ENCODE data around the gene FKBP8.
"Not testable (repeated sequence)": the region's sequence is repeated elsewhere in the genome, so short reads cannot be mapped to it uniquely, and the experiment has no call there.

Gene FKBP8

DNA sequence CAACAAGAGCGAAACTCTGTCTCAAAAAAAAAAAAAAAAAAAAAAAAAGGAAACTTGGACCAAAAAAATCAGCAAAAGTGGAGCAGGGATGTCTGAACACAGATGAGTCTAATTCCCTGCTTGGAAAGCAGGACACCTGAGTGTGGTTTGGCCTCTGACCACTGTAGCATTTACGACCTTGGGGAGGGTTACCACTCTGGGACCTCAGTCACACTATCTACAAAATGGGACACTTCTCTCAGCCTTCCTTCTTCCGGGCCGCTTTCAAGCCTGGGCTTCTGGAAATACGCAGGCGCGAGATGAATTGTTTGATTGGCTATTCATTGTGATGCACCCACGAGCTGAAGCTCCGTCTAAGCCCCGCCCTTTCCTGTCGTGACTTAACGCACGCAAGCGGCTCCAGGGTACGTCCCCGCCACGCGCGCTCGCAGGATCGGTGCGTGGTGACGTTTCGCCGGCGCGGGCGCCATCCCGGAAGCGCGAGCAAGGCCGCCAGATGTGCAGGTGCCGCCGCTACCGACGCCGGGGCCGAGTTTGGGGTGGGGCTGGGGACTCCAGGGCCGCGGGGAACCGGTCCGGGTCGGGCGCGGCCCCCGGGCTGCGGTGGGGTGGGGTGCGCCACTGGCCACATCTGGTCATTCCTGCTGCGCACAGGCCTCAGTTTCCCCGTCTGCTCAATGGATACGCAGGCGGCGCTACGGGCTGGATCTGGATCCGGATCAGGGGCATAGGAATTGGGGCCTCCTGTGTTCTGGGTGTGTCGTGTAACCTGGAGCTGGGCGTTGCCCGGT, 14.2 kb upstream of the FKBP8 start, which contains the start of gene KXD1:
KXD1 (plus strand) TSS at position 460 of the 791 bp plus-strand sequence. CDS start 4,187 bp downstream, outside the sequence.
- Histone ChIP-seq H3K4me1 (ENCODE audit: control insufficient read depth, insufficient read depth, low read length) (no peaks in the 10 kb centered on the region), H3K9me3 (ENCODE audit: control insufficient read depth, insufficient read depth, low read depth, low read length) (no peaks in the 10 kb centered on the region), H3K27me3 (ENCODE audit: control insufficient read depth, insufficient read depth, low read length) (no peaks in the 10 kb centered on the region), H3K27ac (ENCODE audit: low read depth, low read length) (peak within 1 kb of the TSS; percentile 36; the same call in 1 of the 2 replicates), H3K4me3 (ENCODE audit: low read depth, low read length) (peak within 1 kb of the TSS; percentile 75), H3K36me3 (ENCODE audit: control insufficient read depth, insufficient read depth, low read length) (peaks cover 13% of the 10 kb centered on the region), H3K9ac (ENCODE audit: low read length) (peak within 1 kb of the TSS; percentile 78)

DNA sequence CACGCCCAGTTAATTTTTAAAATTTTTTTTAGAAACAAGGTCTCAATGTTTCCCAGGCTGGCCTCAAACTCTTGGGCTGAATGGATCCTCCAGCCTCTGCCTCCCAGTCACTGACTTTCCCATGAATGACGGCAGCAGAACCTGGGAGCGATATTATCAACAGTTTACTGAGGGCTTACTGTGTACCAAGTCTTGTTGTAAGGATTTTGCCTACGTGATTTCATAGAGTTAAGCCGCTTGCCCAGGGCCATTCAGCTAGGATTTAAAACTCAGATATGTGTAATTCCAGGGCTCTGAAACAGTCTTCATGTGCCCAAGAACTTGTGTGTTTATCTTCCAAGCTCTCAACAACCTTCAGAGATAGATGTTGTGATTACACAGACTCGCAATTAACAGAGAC, 8.3 kb upstream of the FKBP8 start:
- no peaks in the 10 kb centered on the region for H3K9me3 ChIP-seq (ENCODE audit: control insufficient read depth, insufficient read depth, low read depth, low read length)
- H3K4me1 ChIP-seq (ENCODE audit: control insufficient read depth, insufficient read depth, low read length) = no peaks in the 10 kb centered on the region
- no peak overlapping the region for H3K4me3 ChIP-seq (ENCODE audit: low read depth, low read length)
- no peaks in the 10 kb centered on the region for H3K27me3 ChIP-seq (ENCODE audit: control insufficient read depth, insufficient read depth, low read length)
- H3K36me3 ChIP-seq (ENCODE audit: control insufficient read depth, insufficient read depth, low read length) = no peaks in the 10 kb centered on the region
- no peak overlapping the region for H3K9ac ChIP-seq (ENCODE audit: low read length)
- H3K27ac ChIP-seq (ENCODE audit: low read depth, low read length) = no peak overlapping the region

- Histone ChIP-seq H3K4me3 (ENCODE audit: low read depth, low read length) (peak overlapping the region; percentile 76), H3K27me3 (ENCODE audit: control insufficient read depth, insufficient read depth, low read length) (no peaks in the 10 kb centered on the region), H3K27ac (ENCODE audit: low read depth, low read length) (no peak overlapping the region), H3K9ac (ENCODE audit: low read length) (no peak overlapping the region), H3K4me1 (ENCODE audit: control insufficient read depth, insufficient read depth, low read length) (peaks cover 6% of the 10 kb centered on the region), H3K9me3 (ENCODE audit: control insufficient read depth, insufficient read depth, low read depth, low read length) (no peaks in the 10 kb centered on the region), H3K36me3 (ENCODE audit: control insufficient read depth, insufficient read depth, low read length) (peaks cover 31% of the 10 kb centered on the region)
Observed at GRCh38 chr19:18543814-18544475, 572 bp upstream of the FKBP8 start.

DNA sequence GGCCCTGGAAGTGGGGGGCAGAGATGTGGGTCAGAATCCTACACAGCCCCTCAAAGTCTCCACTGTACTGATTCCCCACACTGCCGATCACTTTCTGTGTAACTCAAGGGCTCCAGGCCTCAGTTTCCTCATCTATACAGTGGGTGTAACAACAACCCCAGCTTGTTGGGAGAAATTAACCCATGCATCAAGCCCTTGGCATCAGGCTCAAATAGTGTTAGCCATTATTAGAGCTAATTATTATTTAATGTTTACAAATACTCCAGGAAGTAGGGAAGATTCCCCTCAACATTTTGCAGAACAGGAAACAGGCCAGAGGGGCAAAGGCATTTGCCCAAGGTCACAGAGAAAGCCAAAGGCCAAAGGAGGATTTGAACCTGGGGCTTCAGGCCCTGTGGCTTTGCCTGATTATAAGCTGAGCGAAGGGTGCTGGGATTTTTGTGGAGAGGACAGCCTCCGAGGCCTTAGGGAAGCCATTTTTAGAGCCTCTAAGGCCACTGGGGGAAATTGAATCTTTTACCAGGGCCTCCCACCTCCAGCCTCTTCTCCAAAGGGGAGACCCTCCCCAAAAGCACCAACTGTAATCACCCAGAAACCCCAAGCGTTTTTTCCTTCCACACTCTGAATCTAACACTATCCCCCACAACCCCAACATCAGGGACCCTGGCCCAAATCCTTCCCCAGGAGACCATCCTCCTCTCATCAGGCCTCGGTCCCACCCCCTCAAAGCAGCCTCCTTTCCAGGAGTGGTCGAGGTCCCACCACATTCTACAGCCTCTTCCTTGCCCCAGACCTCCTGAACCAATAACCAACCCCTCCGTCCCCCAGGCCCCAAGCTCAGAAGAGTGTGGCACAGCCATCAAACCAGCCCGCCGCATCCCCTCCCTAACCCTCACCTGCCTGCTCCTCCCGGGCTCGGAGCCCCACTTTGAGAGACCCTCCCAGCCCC, 1.1 kb downstream of the FKBP8 start:
- no peak overlapping the region for H3K27ac ChIP-seq (ENCODE audit: low read depth, low read length)

GRCh38 chr19:18541258-18541991, 1.9 kb downstream of the FKBP8 start:
- H3K9ac ChIP-seq (ENCODE audit: low read length) = no peak overlapping the region

More for the DNA sequence above, 1.1 kb downstream of the FKBP8 start:
- H3K36me3 ChIP-seq (ENCODE audit: control insufficient read depth, insufficient read depth, low read length) = peaks cover 44% of the 10 kb centered on the region
- no peaks in the 10 kb centered on the region for H3K27me3 ChIP-seq (ENCODE audit: control insufficient read depth, insufficient read depth, low read length)
- H3K4me3 ChIP-seq (ENCODE audit: low read depth, low read length) = peak overlapping the region; percentile 84
- peak overlapping the region; percentile 45 for H3K9ac ChIP-seq (ENCODE audit: low read length)
- no peaks in the 10 kb centered on the region for H3K9me3 ChIP-seq (ENCODE audit: control insufficient read depth, insufficient read depth, low read depth, low read length)
- peaks cover 6% of the 10 kb centered on the region for H3K4me1 ChIP-seq (ENCODE audit: control insufficient read depth, insufficient read depth, low read length)

DNA sequence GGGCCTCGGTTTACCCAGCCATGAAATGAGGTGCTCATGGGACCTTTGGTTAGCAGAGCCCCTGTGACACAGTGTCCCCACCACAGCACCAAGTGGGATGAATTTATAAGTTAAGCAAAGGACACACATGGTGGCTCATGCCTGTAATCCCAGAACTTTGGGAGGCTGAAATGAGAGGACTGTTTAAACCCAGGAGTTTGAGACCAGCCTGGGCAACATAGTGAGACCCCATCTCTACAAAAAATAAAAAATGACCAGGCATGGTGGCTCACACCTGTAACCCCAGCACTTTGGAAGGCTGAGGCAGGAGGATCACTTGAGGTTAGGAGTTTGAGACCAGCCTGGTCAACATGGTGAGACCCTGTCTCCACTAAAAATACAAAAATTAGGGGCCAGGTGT, 3.2 kb downstream of the FKBP8 start:
- H3K27ac ChIP-seq (ENCODE audit: low read depth, low read length); H3K4me1 ChIP-seq (ENCODE audit: control insufficient read depth, insufficient read depth, low read length); H3K27me3 ChIP-seq (ENCODE audit: control insufficient read depth, insufficient read depth, low read length); H3K9ac ChIP-seq (ENCODE audit: low read length); H3K9me3 ChIP-seq (ENCODE audit: control insufficient read depth, insufficient read depth, low read depth, low read length); H3K4me3 ChIP-seq (ENCODE audit: low read depth, low read length): not testable (repeated sequence)
- peaks cover 63% of the 10 kb centered on the region for H3K36me3 ChIP-seq (ENCODE audit: control insufficient read depth, insufficient read depth, low read length)

More at GRCh38 chr19:18541258-18541991, 1.9 kb downstream of the FKBP8 start:
- no peaks in the 10 kb centered on the region for H3K9me3 ChIP-seq (ENCODE audit: control insufficient read depth, insufficient read depth, low read depth, low read length)
- no peak overlapping the region for H3K27ac ChIP-seq (ENCODE audit: low read depth, low read length)
- no peaks in the 10 kb centered on the region for H3K27me3 ChIP-seq (ENCODE audit: control insufficient read depth, insufficient read depth, low read length)
- H3K36me3 ChIP-seq (ENCODE audit: control insufficient read depth, insufficient read depth, low read length) = peaks cover 53% of the 10 kb centered on the region
- H3K4me1 ChIP-seq (ENCODE audit: control insufficient read depth, insufficient read depth, low read length) = peaks cover 6% of the 10 kb centered on the region
- H3K4me3 ChIP-seq (ENCODE audit: low read depth, low read length) = no peak overlapping the region

- Histone ChIP-seq H3K36me3 (ENCODE audit: control insufficient read depth, insufficient read depth, low read length) (peaks cover 67% of the 10 kb centered on the region), H3K4me3 (ENCODE audit: low read depth, low read length) (no peak overlapping the region)
Observed at GRCh38 chr19:18539372-18539771, 4.0 kb downstream of the FKBP8 start.

DNA sequence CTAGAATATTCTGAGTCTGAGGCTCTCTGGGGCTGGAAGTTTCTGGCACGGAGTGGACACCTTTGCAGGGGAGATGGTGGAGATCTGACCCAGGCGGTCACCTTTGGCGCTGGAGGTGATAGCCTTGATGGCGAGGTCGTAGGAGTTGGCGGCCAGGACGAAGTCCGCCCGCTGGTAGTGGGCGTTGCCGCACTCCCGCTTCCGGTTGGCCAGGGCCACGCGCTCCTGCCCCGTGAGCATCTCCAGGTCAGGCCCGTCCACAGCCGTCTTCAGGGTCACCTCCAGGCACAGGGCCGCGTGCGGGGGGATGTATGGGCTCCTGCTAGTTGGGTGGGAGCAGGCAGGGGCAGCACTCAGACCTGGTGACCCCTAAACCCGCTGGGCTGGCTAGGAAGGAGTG, 5.3 kb downstream of the FKBP8 start:
- Histone ChIP-seq H3K4me1 (ENCODE audit: control insufficient read depth, insufficient read depth, low read length) (no peaks in the 10 kb centered on the region), H3K27ac (ENCODE audit: low read depth, low read length) (no peak overlapping the region), H3K4me3 (ENCODE audit: low read depth, low read length) (no peak overlapping the region), H3K9ac (ENCODE audit: low read length) (no peak overlapping the region), H3K27me3 (ENCODE audit: control insufficient read depth, insufficient read depth, low read length) (no peaks in the 10 kb centered on the region), H3K36me3 (ENCODE audit: control insufficient read depth, insufficient read depth, low read length) (peaks cover 71% of the 10 kb centered on the region), H3K9me3 (ENCODE audit: control insufficient read depth, insufficient read depth, low read depth, low read length) (no peaks in the 10 kb centered on the region)

More at GRCh38 chr19:18539372-18539771, 4.0 kb downstream of the FKBP8 start:
- peaks cover 4% of the 10 kb centered on the region for H3K4me1 ChIP-seq (ENCODE audit: control insufficient read depth, insufficient read depth, low read length)
- no peak overlapping the region for H3K9ac ChIP-seq (ENCODE audit: low read length)
- H3K9me3 ChIP-seq (ENCODE audit: control insufficient read depth, insufficient read depth, low read depth, low read length) = no peaks in the 10 kb centered on the region
- H3K27me3 ChIP-seq (ENCODE audit: control insufficient read depth, insufficient read depth, low read length) = no peaks in the 10 kb centered on the region
- H3K27ac ChIP-seq (ENCODE audit: low read depth, low read length) = no peak overlapping the region

- Histone ChIP-seq H3K9me3 (ENCODE audit: control insufficient read depth, insufficient read depth, low read depth, low read length) (no peaks in the 10 kb centered on the region), H3K4me1 (ENCODE audit: control insufficient read depth, insufficient read depth, low read length) (no peaks in the 10 kb centered on the region), H3K9ac (ENCODE audit: low read length) (no peak overlapping the region), H3K36me3 (ENCODE audit: control insufficient read depth, insufficient read depth, low read length) (peaks cover 78% of the 10 kb centered on the region), H3K4me3 (ENCODE audit: low read depth, low read length) (no peak overlapping the region), H3K27me3 (ENCODE audit: control insufficient read depth, insufficient read depth, low read length) (no peaks in the 10 kb centered on the region), H3K27ac (ENCODE audit: low read depth, low read length) (no peak overlapping the region)
Observed at GRCh38 chr19:18537431-18537830, 5.9 kb downstream of the FKBP8 start.

- Histone ChIP-seq H3K9ac (ENCODE audit: low read length) (no peak overlapping the region), H3K4me3 (ENCODE audit: low read depth, low read length) (no peak overlapping the region), H3K36me3 (ENCODE audit: control insufficient read depth, insufficient read depth, low read length) (peaks cover 79% of the 10 kb centered on the region), H3K9me3 (ENCODE audit: control insufficient read depth, insufficient read depth, low read depth, low read length) (no peaks in the 10 kb centered on the region), H3K27ac (ENCODE audit: low read depth, low read length) (no peak overlapping the region), H3K27me3 (ENCODE audit: control insufficient read depth, insufficient read depth, low read length) (no peaks in the 10 kb centered on the region), H3K4me1 (ENCODE audit: control insufficient read depth, insufficient read depth, low read length) (no peaks in the 10 kb centered on the region)
Observed at GRCh38 chr19:18536475-18536874, 6.9 kb downstream of the FKBP8 start.

Data from HUES6 (cell line).